Measurements from ENCODE around the gene THADA.
"Not testable (repeated sequence)": the region's sequence is repeated elsewhere in the genome, so short reads cannot be mapped to it uniquely, and the experiment has no call there.

THADA gene

GRCh38 chr2:43542285-43542933 is 53.4 kb downstream of the THADA start:
- in situ Hi-C loops (cut with HindIII; ENCODE audit: low sequenced_read_pairs): no loop called here

GRCh38 chr2:43541165-43541564 is 54.7 kb downstream of the THADA start:
- in situ Hi-C loops (cut with HindIII; ENCODE audit: low sequenced_read_pairs): no loop called here

DNA sequence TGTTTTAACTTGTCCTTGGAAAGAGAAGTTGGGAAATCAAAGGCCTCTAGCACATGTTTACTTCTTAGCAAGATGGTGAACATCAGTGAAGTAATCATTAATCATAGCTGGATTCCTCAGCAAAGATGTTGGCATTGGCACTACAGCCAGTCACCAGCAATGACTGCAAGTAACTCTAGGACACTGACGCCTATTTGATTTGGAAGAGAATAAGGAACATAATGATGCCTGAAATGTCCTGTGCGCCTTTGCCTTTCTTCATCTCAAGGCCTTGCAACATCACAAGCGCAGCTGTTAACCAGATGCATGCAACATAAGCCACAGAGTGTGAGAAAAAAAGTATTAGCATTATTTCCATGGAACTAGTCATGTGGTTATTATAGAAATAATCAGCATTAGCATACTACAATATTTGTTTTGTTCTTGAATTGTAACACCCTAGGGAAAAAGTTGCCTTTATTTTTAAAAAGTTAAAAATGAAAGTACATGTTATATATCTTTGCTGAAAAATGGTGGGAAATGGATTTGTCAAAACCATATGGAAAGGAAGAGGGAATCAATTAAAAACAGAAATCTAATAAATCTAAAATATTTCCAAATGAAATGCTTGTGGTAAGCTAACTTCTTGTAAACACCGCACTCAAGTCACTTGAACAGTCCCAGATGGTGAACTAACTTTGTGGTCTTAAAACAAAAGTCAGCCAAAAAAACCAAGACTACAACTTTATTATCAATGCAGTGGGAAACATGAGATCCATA is 55.6 kb downstream of the THADA start:
- in situ Hi-C loops (cut with HindIII; ENCODE audit: low sequenced_read_pairs): no loop called here

- in situ Hi-C loops (cut with HindIII; ENCODE audit: low sequenced_read_pairs): no loop called here
Observed at GRCh38 chr2:43539436-43539835, 56.4 kb downstream of the THADA start.

DNA sequence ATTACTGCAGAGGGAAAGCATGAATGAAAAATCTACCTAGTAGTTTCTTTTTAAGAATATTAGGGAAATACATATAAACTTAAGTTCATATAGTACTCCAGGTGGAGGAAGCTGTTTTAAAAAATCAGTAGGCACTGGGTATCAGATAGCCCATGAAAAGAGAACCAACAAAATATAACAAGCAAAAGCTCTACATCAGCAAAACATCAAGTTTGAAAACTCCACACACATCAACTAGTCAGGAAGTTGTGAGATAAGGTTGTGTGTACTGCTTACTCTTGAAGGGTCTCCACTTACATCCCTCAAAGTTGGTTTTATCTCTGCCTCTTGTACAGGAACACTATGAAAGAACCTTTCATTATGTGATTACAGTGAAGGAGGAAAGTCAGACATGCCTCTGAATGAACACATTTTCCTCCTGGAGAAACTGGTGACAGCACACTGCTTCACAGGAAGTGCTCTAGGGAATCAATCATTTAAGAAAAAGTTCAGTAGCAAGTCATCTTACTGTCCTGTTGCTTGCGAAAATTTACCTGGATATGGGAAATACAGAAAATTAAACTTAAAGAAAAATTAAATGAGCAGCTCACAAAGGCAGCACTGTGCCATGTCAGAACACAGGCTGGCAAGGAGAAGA is 57.7 kb downstream of the THADA start:
- in situ Hi-C loops (cut with HindIII; ENCODE audit: low sequenced_read_pairs): no loop called here

GRCh38 chr2:43537137-43537536 is 58.7 kb downstream of the THADA start:
- in situ Hi-C loops (cut with HindIII; ENCODE audit: low sequenced_read_pairs): no loop called here

GRCh38 chr2:43534569-43534968 is 61.3 kb downstream of the THADA start:
- in situ Hi-C loops (cut with HindIII; ENCODE audit: low sequenced_read_pairs): no loop called here

DNA sequence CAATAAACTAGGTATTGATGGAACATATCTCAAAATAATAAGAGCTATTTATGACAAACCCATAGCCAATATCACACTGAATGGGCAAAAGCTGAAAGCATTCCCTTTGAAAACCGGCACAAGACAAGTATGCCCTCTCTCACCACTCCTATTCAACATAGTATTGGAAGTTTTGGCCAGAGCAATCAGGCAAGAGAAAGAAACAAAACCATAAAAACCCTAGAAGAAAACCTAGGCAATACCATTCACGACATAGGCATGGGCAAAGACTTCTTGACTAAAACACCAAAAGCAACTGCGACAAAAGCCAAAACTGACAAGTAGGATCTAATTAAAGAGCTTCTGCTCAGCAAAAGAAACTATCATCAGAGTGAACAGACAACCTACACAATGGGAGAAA is 63.3 kb downstream of the THADA start:
- in situ Hi-C loops (cut with HindIII; ENCODE audit: low sequenced_read_pairs): not testable (repeated sequence)

DNA sequence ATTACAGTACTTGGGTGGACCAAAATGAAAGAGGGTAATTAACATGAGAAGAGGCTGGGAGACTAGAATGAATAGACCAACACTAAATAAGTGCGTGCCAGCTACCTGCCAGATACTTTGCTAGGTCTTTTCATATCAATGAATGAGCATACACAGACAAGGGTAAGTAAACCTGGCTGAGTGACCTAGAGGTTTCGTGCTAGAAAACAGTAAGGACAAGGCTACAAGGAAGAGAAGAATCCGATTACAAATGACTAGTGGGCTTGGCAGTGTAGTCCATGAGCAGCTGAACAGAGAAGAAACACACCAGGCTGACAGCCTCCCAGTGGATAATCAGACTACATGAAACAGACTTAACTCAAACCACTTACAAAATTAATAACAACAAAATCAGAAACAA is 64.6 kb downstream of the THADA start:
- in situ Hi-C loops (cut with HindIII; ENCODE audit: low sequenced_read_pairs): no loop called here

GRCh38 chr2:43526994-43527393 is 68.8 kb downstream of the THADA start:
- in situ Hi-C loops (cut with HindIII; ENCODE audit: low sequenced_read_pairs): no loop called here

DNA sequence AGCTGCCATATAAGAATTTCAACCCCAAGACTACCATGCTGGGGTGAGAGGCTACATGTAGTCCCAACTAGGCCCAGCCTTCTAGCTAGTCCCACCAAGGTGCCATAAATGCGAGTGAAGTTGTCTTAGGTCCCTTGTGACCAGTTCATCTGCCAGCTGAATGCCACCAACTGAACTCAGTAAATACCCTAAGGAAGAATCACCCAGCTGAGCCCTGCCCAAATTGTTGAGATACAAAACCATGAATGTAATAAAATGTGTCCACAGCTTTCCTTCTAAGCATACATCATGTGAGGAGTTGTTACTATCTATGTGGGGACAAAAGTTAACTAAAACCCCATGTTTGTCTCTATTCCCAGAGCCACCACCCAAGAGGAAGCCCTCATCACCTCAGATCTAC is 70.3 kb downstream of the THADA start:
- in situ Hi-C loops (cut with HindIII; ENCODE audit: low sequenced_read_pairs): no loop called here

GRCh38 chr2:43524177-43524965 is 71.5 kb downstream of the THADA start:
- in situ Hi-C loops (cut with HindIII; ENCODE audit: low sequenced_read_pairs): no loop called here

DNA sequence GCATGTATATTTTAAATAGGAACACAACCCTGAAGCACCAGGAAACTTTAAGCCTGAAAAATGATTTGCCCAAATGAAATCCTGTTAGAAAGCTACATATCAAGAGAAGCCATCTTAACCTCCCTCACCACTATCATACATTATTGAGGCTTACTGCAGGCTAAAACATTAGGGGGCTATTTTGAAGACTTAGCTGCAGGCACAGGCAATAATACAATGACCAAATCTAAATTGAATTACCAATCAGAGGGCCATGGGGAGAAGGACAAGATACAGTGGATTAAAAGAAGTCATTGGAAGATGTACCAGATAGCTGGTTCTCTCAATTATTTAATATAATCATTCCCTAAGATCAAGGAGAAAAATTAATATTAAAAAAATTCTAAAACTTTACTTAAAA is 73.7 kb downstream of the THADA start:
- in situ Hi-C loops (cut with HindIII; ENCODE audit: low sequenced_read_pairs): no loop called here

DNA sequence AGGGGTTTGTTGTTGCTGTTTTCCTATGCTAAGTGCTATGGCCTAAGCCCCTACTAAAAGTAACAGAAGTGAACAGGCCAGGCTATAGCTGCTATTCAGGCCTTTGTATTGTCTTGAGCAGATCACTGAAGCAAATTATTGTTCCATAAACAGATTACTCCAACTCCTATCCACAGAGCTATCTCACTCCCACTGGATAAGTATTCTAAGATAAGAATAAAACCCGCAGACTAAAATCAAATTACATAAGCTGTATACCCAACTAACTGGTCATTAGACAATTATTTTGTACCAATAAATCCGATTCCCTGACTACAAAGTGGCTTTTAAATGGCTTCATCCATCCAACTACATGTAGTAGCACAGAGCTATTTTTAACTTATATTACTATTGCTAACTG is 74.3 kb downstream of the THADA start:
- in situ Hi-C loops (cut with HindIII; ENCODE audit: low sequenced_read_pairs): no loop called here

DNA sequence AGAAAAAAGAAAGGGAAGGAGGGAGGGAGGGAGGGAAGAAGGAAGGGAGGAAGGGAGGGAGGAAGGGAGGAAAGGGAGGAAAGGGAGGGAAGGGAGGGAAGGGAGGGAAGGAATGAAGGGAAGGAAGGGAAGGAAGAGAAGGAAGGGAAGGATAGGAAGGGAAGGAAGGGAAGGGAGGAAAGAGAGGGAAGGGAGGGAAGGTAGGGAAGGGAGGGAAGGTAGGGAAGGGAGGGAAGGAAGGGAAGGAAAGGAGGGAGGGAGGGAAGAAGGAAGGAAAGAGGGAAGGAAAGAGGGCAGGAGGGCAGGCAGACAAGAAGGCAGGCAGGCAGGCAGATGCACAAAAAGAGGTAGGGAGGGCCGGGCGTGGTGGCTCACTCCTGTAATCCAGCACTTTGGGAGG is 74.9 kb downstream of the THADA start:
- in situ Hi-C loops (cut with HindIII; ENCODE audit: low sequenced_read_pairs): no loop called here

- in situ Hi-C loops (cut with HindIII; ENCODE audit: low sequenced_read_pairs): no loop called here
Observed at GRCh38 chr2:43519643-43520221, 76.1 kb downstream of the THADA start.

DNA sequence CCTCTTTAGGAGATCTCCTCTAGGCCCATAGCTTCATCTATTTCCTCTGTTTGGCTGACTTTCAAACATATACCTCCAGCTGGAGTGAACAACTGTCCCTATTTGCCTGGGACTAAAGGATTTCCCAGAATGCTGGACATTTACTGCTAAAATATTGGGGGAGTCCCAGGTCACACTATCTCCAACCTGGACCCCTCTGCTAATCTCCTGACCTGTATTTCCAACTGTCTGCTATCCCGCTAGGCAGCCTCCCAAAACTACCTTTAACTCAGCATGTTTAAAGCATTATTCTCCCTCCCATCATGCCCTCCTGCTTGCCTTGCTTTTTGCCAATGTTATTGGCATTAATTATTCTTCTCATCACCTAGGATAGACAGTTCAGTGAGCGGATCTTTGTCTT is 77.1 kb downstream of the THADA start:
- in situ Hi-C loops (cut with HindIII; ENCODE audit: low sequenced_read_pairs): no loop called here

DNA sequence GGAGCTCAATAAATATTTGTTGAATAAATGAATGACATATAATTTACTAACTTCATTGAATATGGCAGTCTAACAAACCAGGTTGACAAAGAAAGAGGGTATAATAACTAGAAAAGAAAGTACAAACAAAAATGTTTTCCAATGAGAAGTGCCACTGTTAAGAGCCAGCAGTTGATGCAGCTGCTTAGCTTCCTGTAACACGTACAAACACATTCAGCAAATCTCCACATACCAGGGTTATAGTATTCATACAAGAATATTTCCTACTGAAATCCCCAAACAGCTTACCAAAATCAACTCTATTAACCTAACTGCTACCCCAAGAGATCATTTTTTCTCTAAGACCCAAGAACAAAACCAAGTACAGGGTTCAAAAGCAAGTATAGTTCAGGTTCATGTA is 77.7 kb downstream of the THADA start:
- in situ Hi-C loops (cut with HindIII; ENCODE audit: low sequenced_read_pairs): no loop called here

DNA sequence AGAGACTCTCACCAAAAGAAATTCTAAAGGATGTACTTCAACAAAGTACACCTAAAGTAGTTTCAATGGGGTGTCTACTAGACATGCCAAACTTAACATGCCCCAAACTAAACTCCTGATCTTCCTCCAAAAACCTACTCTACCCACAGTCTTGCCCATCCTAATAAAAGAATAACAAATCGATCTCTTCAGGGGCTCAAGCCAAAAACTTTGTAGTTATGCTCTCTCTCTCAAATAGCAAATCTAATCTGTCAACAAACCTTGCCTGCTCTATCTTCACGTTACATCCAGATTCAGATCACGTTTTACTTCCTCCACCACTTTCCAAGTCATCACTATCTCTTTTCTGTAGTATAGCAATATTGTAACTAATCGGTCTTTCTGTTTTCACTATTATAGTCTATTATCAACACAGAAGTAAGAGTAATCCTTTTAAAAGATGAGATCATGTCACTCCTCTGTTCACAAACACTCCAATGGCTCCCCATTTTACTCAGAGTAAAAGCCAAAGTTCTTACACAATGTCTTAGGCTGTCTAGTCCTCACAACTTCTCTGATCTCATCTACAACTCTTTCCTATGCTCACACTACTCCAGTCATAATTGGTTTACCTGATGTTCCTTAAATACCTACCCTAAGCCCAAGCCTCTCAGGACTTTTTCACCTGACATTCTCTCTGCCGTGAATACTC is 79.9 kb downstream of the THADA start:
- in situ Hi-C loops (cut with HindIII; ENCODE audit: low sequenced_read_pairs): no loop called here

DNA sequence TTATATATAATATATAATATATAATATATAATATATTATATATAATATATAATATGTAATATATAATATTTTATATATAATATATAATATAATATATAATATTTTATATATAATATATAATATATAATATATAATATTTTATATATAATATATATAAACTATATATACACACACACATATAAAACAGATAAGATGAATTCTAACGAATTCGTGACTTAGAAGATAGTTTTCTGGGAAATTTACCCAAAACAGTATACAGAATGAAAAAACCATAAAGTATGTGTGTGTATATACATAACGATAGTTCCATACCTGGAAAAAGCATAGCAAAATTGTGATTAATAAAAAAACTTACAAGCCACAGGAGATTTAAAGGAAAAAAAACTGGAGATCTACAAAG is 80.6 kb downstream of the THADA start:
- in situ Hi-C loops (cut with HindIII; ENCODE audit: low sequenced_read_pairs): no loop called here

- in situ Hi-C loops (cut with HindIII; ENCODE audit: low sequenced_read_pairs): no loop called here
Observed at GRCh38 chr2:43513796-43514195, 82.0 kb downstream of the THADA start.

Data from DLD1 (cell line).